ENCODE data around the gene FEM1A. TPM values are rescaled to one million over a fixed set of nuclear protein-coding genes. Genes with fewer than 3 reads are reported as not detected.

Gene FEM1A
- total and polyA plus RNA-seq, 9 of the 15 experiments (the other 6 are each of a cell fraction or from before 2014, with no cell fraction given): 0.08 to 19.0 (median 6.8) TPM

GRCh38 chr19:4830332-4830731 lies 38.8 kb downstream of the FEM1A start:
- Histone ChIP-seq H3K4me2 (ENCODE audit: insufficient read depth, low read length) (peak overlapping the region; percentile 92), H3K9ac (ENCODE audit: insufficient read depth in 1 of 2, low read depth in 2 of 2, low read length in 2 of 2) (peak overlapping the region; percentile 88 to 95), H3K4me3 (peak overlapping the region; percentile 98), H3K27ac (ENCODE audit: extremely low read depth, low read depth, low read length) (peak overlapping the region; percentile 90; the same call in 1 of the 3 replicates), H3K79me2 (ENCODE audit: control insufficient read depth, insufficient read depth, low read length) (peaks cover 31% of the 10 kb centered on the region), H2AFZ (ENCODE audit: low read depth, low read length) (0 out of 2 replicates have a peak overlapping the region, but pooled peaks have one; percentile 100), H3K4me1 (replicated peaks in 1 of 2; ENCODE audit: control insufficient read depth in 2 of 2, insufficient read depth in 2 of 2, low read length in 2 of 2) (peaks cover 7 to 15% of the 10 kb centered on the region in 2 experiments; a peak in 4 of 5 replicates), H3K9me1 (ENCODE audit: control insufficient read depth, insufficient read depth, low read length) (no peaks in the 10 kb centered on the region), H3K36me3 (ENCODE audit: control insufficient read depth, insufficient read depth, low read length) (peaks cover 3% of the 10 kb centered on the region; the same call in 1 of the 3 replicates), H3K27me3 (ENCODE audit: control insufficient read depth in 2 of 2, insufficient read depth in 2 of 2, low read length in 2 of 2) (no peaks in the 10 kb centered on the region), H3K9me3 (replicated peaks; ENCODE audit: control insufficient read depth, insufficient read depth, low read depth, low read length) (no peaks in the 10 kb centered on the region; the same call in 1 of the 2 replicates), H4K20me1 (replicated peaks; ENCODE audit: control insufficient read depth, insufficient read depth, low read length) (no peaks in the 10 kb centered on the region)
- intact Hi-C loops (cut with micrococcal nuclease): no loop called here
- no TSS peak for BruUV-seq (replicated peaks)
- in situ Hi-C loops (cut with MboI): no loop called here
- DNase-seq (ENCODE audit: extremely low read depth in 1 of 4, low spot score in 3 of 4) (peak in 1 of 4 experiments; percentile 4), ATAC-seq (no peak), FAIRE-seq (no peak)
- TF ChIP-seq KDM1A (IDR thresholded peaks at IDR 0.05) (peak in 1 of 2 experiments; percentile 13; a peak in 1 of 4 replicates), PBX2 (CRISPR knock-in tag; IDR thresholded peaks at IDR 0.05; ENCODE audit: low read depth) (no peak), PBX2 (tag; conservative IDR thresholded peaks at IDR 0.05; ENCODE audit: low read depth) (no peak), ZBTB8A (IDR thresholded peaks at IDR 0.05; ENCODE audit: partially characterized antibody) (no peak), TBL1XR1 (IDR thresholded peaks at IDR 0.05; ENCODE audit: low read length in 2 of 2) (0 out of 4 replicates have a peak, but pooled peaks of 1 of the 2 experiments have one; percentile 12), ZKSCAN8 (CRISPR knock-in tag; IDR thresholded peaks at IDR 0.05) (peak; percentile 68; the same call in 1 of the 2 replicates), MYNN (IDR thresholded peaks at IDR 0.05) (no peak), MYNN (CRISPR knock-in tag; IDR thresholded peaks at IDR 0.05) (no peak), ILF3 (IDR thresholded peaks at IDR 0.05; ENCODE audit: borderline replicate concordance) (no peak), ZNF121 (CRISPR knock-in tag; conservative IDR thresholded peaks at IDR 0.05) (peak; percentile 45; the same call in 1 of the 2 replicates), ZNF318 (IDR thresholded peaks at IDR 0.05; ENCODE audit: borderline replicate concordance in 1 of 2, low read depth in 1 of 2) (no peak)
- CTCF ChIA-PET (ENCODE audit: low intra/inter-chr PET ratio): interaction anchor here (0.8 kb wide), 1 partner anchor 19 kb away, joined by 5 read pairs; no protein-coding TSS in a partner anchor
- POLR2A ChIA-PET: interaction anchor here (1.2 to 2.8 kb wide), 3 partner anchors 10 to 13 kb away, joined by 3 to 7 read pairs (median 4); no protein-coding TSS in a partner anchor
- 75% methylated on average over 6 of the region's 6 CpGs for WGBS (ENCODE audit: insufficient coverage, low coverage, missing lambda C conversion rate)
